ENCODE measurements around the gene LYZL4.

- no peak for TF ChIP-seq CTCF (IDR thresholded peaks at IDR 0.05; ENCODE audit: low read depth, low read length)
- TF ChIP-seq EZH2phosphoT487 (IDR thresholded peaks at IDR 0.05; ENCODE audit: low read depth) = no peak
Measured at GRCh38 chr3:42434777-42435380, 24.5 kb upstream of the LYZL4 start.

Measured in OCI-LY3 (cell line).